ENCODE results near the gene NIN.
"Not testable (repeated sequence)": the region's sequence is repeated elsewhere in the genome, so short reads cannot be mapped to it uniquely, and the experiment has no call there.

GRCh38 chr14:50815058-50815457 lies 15.9 kb downstream of the NIN start:
- TF ChIP-seq POLR2A (IDR thresholded peaks at IDR 0.05); CTCF (IDR thresholded peaks at IDR 0.05 in 4 of 5, conservative IDR thresholded peaks at IDR 0.05 in 1 of 5): not testable (repeated sequence)
